Measurements from ENCODE around the gene ABI3BP.

DNA sequence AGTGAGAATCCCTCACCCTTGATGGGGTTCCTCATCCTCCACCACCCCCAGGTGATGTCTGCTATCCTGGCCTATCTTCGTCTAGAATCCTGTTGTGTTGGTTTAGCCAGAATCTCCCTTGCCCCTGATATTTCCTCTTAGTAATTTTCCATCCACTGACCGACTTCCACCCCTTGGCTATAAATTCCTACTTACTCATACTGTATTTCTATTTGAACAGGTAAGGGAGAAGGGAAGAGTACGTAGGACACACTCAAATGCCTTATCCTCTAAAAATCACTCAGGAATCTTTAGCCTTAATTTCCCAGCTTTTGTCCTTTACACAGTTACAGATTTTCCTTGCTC lies 284.6 kb downstream of the ABI3BP start:
- TF ChIP-seq, protein P1, sequence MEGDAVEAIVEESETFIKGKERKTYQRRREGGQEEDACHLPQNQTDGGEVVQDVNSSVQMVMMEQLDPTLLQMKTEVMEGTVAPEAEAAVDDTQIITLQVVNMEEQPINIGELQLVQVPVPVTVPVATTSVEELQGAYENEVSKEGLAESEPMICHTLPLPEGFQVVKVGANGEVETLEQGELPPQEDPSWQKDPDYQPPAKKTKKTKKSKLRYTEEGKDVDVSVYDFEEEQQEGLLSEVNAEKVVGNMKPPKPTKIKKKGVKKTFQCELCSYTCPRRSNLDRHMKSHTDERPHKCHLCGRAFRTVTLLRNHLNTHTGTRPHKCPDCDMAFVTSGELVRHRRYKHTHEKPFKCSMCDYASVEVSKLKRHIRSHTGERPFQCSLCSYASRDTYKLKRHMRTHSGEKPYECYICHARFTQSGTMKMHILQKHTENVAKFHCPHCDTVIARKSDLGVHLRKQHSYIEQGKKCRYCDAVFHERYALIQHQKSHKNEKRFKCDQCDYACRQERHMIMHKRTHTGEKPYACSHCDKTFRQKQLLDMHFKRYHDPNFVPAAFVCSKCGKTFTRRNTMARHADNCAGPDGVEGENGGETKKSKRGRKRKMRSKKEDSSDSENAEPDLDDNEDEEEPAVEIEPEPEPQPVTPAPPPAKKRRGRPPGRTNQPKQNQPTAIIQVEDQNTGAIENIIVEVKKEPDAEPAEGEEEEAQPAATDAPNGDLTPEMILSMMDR (IDR thresholded peaks at IDR 0.05; ENCODE audit: insufficient read depth, low read length, poor library complexity, severe bottlenecking): no peak
- TF ChIP-seq EZH2phosphoT487 (conservative IDR thresholded peaks at IDR 0.05; ENCODE audit: low read length): no peak

All from SU-DHL-6 (cell line).